EL (cell line): ENCODE results near the gene WDR20.

ENCODE experiments used
- DNase-seq: peaks from one replicate; pipeline ENCODE4 v3.0.0-alpha.2; 2016

Gene WDR20

GRCh38 chr14:102222009-102222575 lies 82.4 kb downstream of the WDR20 start:
- DNase-seq, result no peak

GRCh38 chr14:102222751-102223150 lies 83.1 kb downstream of the WDR20 start:
- DNase-seq, result no peak

GRCh38 chr14:102223682-102224081 lies 84.0 kb downstream of the WDR20 start:
- no peak for DNase-seq

GRCh38 chr14:102225386-102225785 lies 85.7 kb downstream of the WDR20 start:
- no peak for DNase-seq

GRCh38 chr14:102225936-102226335 lies 86.2 kb downstream of the WDR20 start:
- no peak for DNase-seq

- DNase-seq, result no peak
These were observed 86.8 kb downstream of the WDR20 start for GRCh38 chr14:102226356-102227125.

- DNase-seq, result no peak
These were observed 87.7 kb downstream of the WDR20 start for GRCh38 chr14:102227184-102227964.

- DNase-seq, result no peak
These were observed 89.5 kb downstream of the WDR20 start for GRCh38 chr14:102229071-102229738.

GRCh38 chr14:102229739-102230092 lies 90.0 kb downstream of the WDR20 start:
- DNase-seq, result no peak

- DNase-seq, result no peak
These were observed 90.9 kb downstream of the WDR20 start for GRCh38 chr14:102230481-102231210.

- no peak for DNase-seq
These were observed 92.0 kb downstream of the WDR20 start for GRCh38 chr14:102231476-102232347.

- no peak for DNase-seq
These were observed 92.6 kb downstream of the WDR20 start for GRCh38 chr14:102232348-102232625.

GRCh38 chr14:102233081-102233480 lies 93.4 kb downstream of the WDR20 start:
- no peak for DNase-seq

GRCh38 chr14:102234331-102235264 lies 94.9 kb downstream of the WDR20 start:
- no peak for DNase-seq

- DNase-seq, result peak; percentile 80
These were observed 95.7 kb downstream of the WDR20 start for GRCh38 chr14:102235275-102235897.

- DNase-seq, result no peak
These were observed 96.3 kb downstream of the WDR20 start for GRCh38 chr14:102236026-102236425.

- peak; percentile 50 for DNase-seq
These were observed 98.4 kb downstream of the WDR20 start for GRCh38 chr14:102238131-102238530.

GRCh38 chr14:102238766-102239165 lies 99.1 kb downstream of the WDR20 start:
- no peak for DNase-seq

GRCh38 chr14:102239231-102239630 lies 99.5 kb downstream of the WDR20 start:
- DNase-seq, result no peak

- peak; percentile 73 for DNase-seq
These were observed 100.8 kb downstream of the WDR20 start for GRCh38 chr14:102240481-102240880.
